ENCODE data around the gene PTCD1. TPM values are rescaled to one million over a fixed set of nuclear protein-coding genes. Genes with fewer than 3 reads are reported as not detected.

Gene PTCD1
- total RNA-seq, 1 experiment from 2014 or later, result 11.1 TPM

DNA sequence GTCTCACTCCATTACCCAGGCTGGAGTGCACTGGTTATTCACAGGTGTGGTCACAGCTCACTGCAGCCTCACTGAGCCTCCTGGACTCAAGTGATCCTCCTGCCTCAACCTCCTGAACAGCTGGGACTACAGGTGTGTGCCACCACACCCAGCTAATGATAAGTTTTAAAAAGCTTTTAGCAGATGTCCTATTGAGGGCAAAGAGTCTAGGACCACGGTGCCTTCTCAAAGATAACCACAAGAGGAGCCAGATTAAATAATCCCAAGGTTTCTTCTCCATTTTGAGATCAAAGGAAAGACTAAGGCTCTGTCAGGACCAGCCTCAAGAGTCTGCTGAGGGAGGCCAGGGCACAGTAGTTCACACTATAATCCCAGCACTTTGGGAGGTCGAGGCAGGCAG lies 22.6 kb upstream of the PTCD1 start:
- H3K4me3 Mint-ChIP-seq, result no peak overlapping the region
- CTCF ChIA-PET, result no interaction called here
- POLR2A ChIA-PET, result no interaction called here
- no peak for DNase-seq (ENCODE audit: low spot score)
- H3K36me3 Mint-ChIP-seq, result peaks cover 62% of the 10 kb centered on the region
- H3K4me1 Mint-ChIP-seq, result peaks cover 16% of the 10 kb centered on the region
- no peaks in the 10 kb centered on the region for H3K27me3 Mint-ChIP-seq (ENCODE audit: low read depth)
- ATAC-seq, result no peak
- no peak for TF ChIP-seq NR1H2 (CRISPR knock-in tag; IDR thresholded peaks at IDR 0.05)
- no peak for TF ChIP-seq ATF2 (CRISPR knock-in tag; IDR thresholded peaks at IDR 0.05; ENCODE audit: borderline replicate concordance, low read depth)
- TF ChIP-seq ZNF317 (CRISPR knock-in tag; IDR thresholded peaks at IDR 0.05; ENCODE audit: borderline replicate concordance, low read depth), result no peak
- TF ChIP-seq SMAD3 (CRISPR knock-in tag; IDR thresholded peaks at IDR 0.05; ENCODE audit: borderline replicate concordance), result no peak
- no peak for TF ChIP-seq ZNF138 (CRISPR knock-in tag; conservative IDR thresholded peaks at IDR 0.05)
- TF ChIP-seq, protein P1, sequence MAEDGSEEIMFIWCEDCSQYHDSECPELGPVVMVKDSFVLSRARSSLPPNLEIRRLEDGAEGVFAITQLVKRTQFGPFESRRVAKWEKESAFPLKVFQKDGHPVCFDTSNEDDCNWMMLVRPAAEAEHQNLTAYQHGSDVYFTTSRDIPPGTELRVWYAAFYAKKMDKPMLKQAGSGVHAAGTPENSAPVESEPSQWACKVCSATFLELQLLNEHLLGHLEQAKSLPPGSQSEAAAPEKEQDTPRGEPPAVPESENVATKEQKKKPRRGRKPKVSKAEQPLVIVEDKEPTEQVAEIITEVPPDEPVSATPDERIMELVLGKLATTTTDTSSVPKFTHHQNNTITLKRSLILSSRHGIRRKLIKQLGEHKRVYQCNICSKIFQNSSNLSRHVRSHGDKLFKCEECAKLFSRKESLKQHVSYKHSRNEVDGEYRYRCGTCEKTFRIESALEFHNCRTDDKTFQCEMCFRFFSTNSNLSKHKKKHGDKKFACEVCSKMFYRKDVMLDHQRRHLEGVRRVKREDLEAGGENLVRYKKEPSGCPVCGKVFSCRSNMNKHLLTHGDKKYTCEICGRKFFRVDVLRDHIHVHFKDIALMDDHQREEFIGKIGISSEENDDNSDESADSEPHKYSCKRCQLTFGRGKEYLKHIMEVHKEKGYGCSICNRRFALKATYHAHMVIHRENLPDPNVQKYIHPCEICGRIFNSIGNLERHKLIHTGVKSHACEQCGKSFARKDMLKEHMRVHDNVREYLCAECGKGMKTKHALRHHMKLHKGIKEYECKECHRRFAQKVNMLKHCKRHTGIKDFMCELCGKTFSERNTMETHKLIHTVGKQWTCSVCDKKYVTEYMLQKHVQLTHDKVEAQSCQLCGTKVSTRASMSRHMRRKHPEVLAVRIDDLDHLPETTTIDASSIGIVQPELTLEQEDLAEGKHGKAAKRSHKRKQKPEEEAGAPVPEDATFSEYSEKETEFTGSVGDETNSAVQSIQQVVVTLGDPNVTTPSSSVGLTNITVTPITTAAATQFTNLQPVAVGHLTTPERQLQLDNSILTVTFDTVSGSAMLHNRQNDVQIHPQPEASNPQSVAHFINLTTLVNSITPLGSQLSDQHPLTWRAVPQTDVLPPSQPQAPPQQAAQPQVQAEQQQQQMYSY (CRISPR knock-in tag; IDR thresholded peaks at IDR 0.05), result no peak
- no peak for TF ChIP-seq ZNF219 (CRISPR knock-in tag; IDR thresholded peaks at IDR 0.05; ENCODE audit: borderline replicate concordance)
- no peak for TF ChIP-seq ZNF425 (CRISPR knock-in tag; conservative IDR thresholded peaks at IDR 0.05)
- no peak for TF ChIP-seq OVOL2 (CRISPR knock-in tag; IDR thresholded peaks at IDR 0.05; ENCODE audit: borderline replicate concordance)
- TF ChIP-seq ELF4 (CRISPR knock-in tag; IDR thresholded peaks at IDR 0.05; ENCODE audit: low read depth), result no peak
- no peak for TF ChIP-seq ZNF416 (CRISPR knock-in tag; IDR thresholded peaks at IDR 0.05)
- TF ChIP-seq ZNF263 (CRISPR knock-in tag; IDR thresholded peaks at IDR 0.05; ENCODE audit: low read depth), result no peak
- TF ChIP-seq USF1 (CRISPR knock-in tag; IDR thresholded peaks at IDR 0.05), result no peak
- no peak for TF ChIP-seq NFYB (CRISPR knock-in tag; conservative IDR thresholded peaks at IDR 0.05; ENCODE audit: low read depth)
- TF ChIP-seq TEAD4 (CRISPR knock-in tag; IDR thresholded peaks at IDR 0.05), result no peak
- H3K27ac Mint-ChIP-seq, result no peak overlapping the region
- H3K9me3 Mint-ChIP-seq, result peaks cover 20% of the 10 kb centered on the region

GRCh38 chr7:99460651-99461050 lies 22.1 kb upstream of the PTCD1 start:
- POLR2A ChIA-PET, result no interaction called here
- TF ChIP-seq CREB1 (CRISPR knock-in tag; IDR thresholded peaks at IDR 0.05) (no peak), NR3C1 (CRISPR knock-in tag; conservative IDR thresholded peaks at IDR 0.05; ENCODE audit: low read depth) (no peak), ATF6 (CRISPR knock-in tag; IDR thresholded peaks at IDR 0.05) (no peak), USF2 (CRISPR knock-in tag; IDR thresholded peaks at IDR 0.05) (no peak), ZNF317 (CRISPR knock-in tag; IDR thresholded peaks at IDR 0.05; ENCODE audit: borderline replicate concordance, low read depth) (no peak), CBFB (CRISPR knock-in tag; IDR thresholded peaks at IDR 0.05; ENCODE audit: low read depth) (no peak), IRF1 (CRISPR knock-in tag; IDR thresholded peaks at IDR 0.05) (no peak)
- Mint-ChIP-seq H3K9me3 (peaks cover 20% of the 10 kb centered on the region), H3K27ac (peak overlapping the region; percentile 80), H3K36me3 (peaks cover 62% of the 10 kb centered on the region), H3K27me3 (ENCODE audit: low read depth) (no peaks in the 10 kb centered on the region), H3K4me3 (no peak overlapping the region), H3K4me1 (peaks cover 13% of the 10 kb centered on the region)
- ATAC-seq, result no peak
- DNase-seq (ENCODE audit: low spot score), result no peak
- CTCF ChIA-PET, result no interaction called here

Measured in WTC11 (cell line).